D721Med (cell line): ENCODE measurements around the gene AQP3.
"Not testable (repeated sequence)": the region's sequence is repeated elsewhere in the genome, so short reads cannot be mapped to it uniquely, and the experiment has no call there.

Experiments used
- DNase-seq: peaks from one replicate; pipeline ENCODE4 v3.0.0; 2011; ENCODE audit warnings: low spot score; ENCODE audit not compliant: insufficient read length
- FAIRE-seq: peaks from 2 replicates; lab custom pipeline; 2011; peaks lifted over from hg19 to GRCh38; lab: Jason Lieb, UNC
- CTCF ChIP-seq: IDR thresholded peaks from 2 replicates; pipeline ENCODE4 v1.5.1; 2012; ENCODE audit warnings: mild to moderate bottlenecking, control low read depth; ENCODE audit not compliant: insufficient read depth; ENCODE audit errors: missing control alignments

The AQP3 gene

GRCh38 chr9:33446946-33447798 is at the start of gene AQP3:
AQP3 (minus strand) TSS chr9:33447593; CDS start chr9:33447530, 63 bp downstream.
- DNase-seq = peak; percentile 81
- no peak for FAIRE-seq
- peak; percentile 12 for TF ChIP-seq CTCF

- FAIRE-seq = not testable (repeated sequence)
Measured at GRCh38 chr9:33493819-33494218, 46.4 kb upstream of the AQP3 start.

GRCh38 chr9:33489066-33489465 is 41.7 kb upstream of the AQP3 start:
- TF ChIP-seq CTCF = no peak
- no peak for FAIRE-seq
- DNase-seq = no peak

More at GRCh38 chr9:33493819-33494218, 46.4 kb upstream of the AQP3 start:
- DNase-seq = not testable (repeated sequence)

- FAIRE-seq = not testable (repeated sequence)
Measured at GRCh38 chr9:33485312-33485711, 37.9 kb upstream of the AQP3 start.

GRCh38 chr9:33480976-33481375 is 33.6 kb upstream of the AQP3 start:
- no peak for TF ChIP-seq CTCF
- no peak for DNase-seq
- FAIRE-seq = no peak

More at GRCh38 chr9:33485312-33485711, 37.9 kb upstream of the AQP3 start:
- DNase-seq = not testable (repeated sequence)

GRCh38 chr9:33480106-33480505 is 32.7 kb upstream of the AQP3 start:
- FAIRE-seq = no peak
- no peak for DNase-seq
- TF ChIP-seq CTCF = no peak

GRCh38 chr9:33476503-33476902 is 29.1 kb upstream of the AQP3 start:
- FAIRE-seq (no peak), DNase-seq (no peak)
- no peak for TF ChIP-seq CTCF

- FAIRE-seq (no peak), DNase-seq (no peak)
- TF ChIP-seq CTCF = no peak
Measured at GRCh38 chr9:33475357-33475756, 28.0 kb upstream of the AQP3 start.
